GM19452 (cell line): ENCODE measurements around the gene BICDL2.
"Not testable (repeated sequence)": the region's sequence is repeated elsewhere in the genome, so short reads cannot be mapped to it uniquely, and the experiment has no call there.

ENCODE experiments used
- ATAC-seq: cut with Tn5 transposase; IDR thresholded peaks from one replicate; pipeline ENCODE4 v1.9.1; 2021; ENCODE audit not compliant: unreplicated experiment

The BICDL2 gene

DNA sequence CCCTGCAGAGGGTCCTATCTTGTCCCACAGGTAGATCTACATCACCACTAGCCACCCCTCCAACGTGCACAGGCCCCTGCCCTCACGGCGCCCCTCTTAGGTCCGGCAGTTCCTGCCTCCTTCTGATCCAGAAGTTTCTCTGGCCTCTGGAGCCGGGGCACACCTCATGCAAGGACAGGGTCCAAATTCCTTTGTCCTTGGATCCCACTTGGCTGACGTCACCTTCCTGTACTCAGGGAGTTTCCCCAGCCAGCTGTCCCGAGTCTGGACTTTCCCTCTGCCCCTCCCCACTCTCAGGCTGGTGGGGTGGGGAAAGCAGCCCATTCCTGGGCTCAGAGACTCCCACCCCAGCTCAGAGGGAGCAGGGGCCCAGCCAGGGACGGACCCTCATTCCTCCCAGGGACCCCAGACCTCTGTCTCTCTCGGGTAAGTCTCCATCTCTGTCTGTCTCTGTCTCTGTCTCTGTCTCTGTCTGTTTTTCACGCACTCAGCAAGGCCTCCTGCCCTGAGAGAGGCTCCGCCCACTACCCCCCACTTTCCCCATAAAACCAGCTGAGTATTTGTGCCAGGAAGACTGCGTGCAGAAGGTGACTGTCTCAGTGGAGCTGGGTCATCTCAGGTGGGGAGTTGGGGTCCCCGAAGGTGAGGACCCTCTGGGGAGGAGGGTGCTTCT is 28.5 kb upstream of the BICDL2 start, which contains the start of gene IL32:
IL32 (plus strand) TSS at position 572 of the 673 bp plus-strand sequence. CDS start 172 bp downstream, outside the sequence.
- no peak for ATAC-seq

DNA sequence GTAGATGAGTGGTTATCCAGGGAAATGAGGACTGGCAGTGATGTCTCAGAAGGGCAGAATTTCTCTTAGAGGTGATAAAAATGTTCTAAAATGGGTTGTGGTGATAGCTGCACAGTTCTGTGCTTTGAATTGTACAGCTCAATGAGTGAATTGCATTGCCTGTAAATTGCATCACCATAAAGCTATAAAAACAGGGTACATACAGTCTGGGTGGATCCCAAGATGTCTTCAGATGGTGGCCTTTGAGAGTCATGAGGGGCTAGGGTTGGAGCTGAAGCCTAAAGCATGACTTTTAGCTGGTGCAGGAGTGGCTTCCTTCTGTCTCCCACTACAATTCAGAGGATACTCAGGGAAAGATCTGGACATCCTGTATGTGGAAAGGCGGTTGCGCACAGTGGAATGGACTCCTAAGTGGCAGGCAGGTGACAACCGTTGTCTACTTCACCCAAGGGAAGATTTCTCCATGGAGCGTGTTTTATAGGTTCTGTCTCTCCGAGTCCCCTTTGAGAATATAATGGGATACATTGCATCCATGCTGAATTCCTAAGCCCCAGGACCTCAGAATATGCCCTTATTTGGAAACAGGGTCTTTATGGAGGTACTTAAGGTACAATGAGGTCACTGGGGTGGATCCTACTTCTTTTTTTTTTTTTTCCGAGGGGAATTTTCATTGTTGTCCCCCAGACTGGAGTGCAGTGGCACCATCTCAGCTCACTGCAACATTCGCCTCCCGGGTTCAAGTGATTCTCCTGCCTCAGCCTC is 27.1 kb upstream of the BICDL2 start:
- ATAC-seq = no peak

- no peak for ATAC-seq
Measured at GRCh38 chr16:3062553-3062952, 25.8 kb upstream of the BICDL2 start.

DNA sequence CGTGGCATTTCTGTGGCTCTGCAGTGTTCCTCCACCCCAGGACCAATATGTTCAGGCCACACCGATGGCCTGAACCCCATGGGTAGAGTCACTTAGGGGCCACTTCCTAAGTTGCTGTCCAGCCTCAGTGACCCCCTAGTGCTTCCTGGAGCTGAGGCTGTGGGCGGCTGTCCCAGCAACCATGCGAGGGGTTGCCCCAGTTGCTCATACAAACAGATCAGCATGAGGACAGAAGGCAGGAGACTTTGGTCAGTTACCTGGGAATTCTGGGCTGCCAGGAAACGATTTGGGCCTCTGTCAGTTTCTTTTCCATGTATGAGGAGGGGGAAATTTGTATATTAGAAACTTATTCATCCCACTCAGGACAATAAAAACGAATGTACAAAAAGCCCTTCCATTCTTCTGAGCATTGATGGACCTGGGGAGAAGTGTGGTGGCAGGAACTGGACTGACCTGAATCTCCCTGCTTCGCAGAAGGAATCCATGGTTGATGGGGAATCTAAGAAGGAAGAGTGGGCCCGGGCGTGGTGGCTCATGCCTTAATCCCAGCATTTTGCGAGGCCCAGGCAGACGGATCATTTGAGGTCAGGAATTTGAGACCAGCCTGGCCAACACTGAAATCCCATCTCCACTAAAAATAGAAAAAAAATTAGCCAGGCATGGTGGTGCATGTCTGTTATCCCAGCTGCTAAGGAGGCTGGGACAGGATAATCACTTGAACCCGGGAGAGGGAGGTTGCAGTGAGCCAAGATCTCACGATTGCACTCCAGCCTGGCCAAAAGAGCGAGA is 23.8 kb upstream of the BICDL2 start:
- no peak for ATAC-seq

GRCh38 chr16:3059723-3060242 is 23.0 kb upstream of the BICDL2 start:
- no peak for ATAC-seq

DNA sequence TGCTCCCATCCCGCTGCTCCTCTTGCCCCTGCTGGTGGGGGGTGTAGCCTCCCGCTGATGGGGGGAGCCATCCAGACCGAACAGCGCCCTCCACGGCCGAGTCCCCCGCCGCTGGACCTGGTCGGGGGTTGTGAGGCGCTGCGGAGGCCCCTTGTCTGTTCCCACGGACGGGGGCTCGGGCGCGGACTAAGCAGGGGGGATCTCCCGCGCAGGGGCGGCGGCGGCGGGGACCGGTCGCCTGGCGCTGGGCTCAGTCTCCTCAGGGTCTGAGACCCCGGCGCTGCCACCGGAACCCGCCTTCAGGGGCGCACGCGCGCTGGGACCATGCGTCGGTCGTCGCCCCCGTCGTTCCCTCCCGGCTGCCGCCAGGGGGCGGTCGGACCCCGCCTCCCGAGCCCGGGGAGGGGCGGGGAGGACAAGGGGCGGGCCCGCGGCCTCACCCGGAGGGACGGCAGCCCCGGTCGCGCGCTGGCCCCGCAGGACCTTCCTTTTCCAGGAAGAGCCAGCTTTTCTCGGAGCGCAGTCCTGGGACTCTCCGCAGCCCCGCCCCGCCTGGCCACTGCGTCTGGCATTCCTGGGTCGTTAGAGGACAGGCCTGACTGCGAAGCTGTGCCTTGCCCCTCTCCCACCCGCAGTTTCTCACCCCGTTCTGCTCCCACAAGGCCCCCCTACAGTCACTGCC is 22.4 kb upstream of the BICDL2 start:
- ATAC-seq = peak; percentile 68

GRCh38 chr16:3058139-3059030 is 21.6 kb upstream of the BICDL2 start:
- peak; percentile 33 for ATAC-seq

GRCh38 chr16:3057181-3058138 is 20.7 kb upstream of the BICDL2 start:
- no peak for ATAC-seq

DNA sequence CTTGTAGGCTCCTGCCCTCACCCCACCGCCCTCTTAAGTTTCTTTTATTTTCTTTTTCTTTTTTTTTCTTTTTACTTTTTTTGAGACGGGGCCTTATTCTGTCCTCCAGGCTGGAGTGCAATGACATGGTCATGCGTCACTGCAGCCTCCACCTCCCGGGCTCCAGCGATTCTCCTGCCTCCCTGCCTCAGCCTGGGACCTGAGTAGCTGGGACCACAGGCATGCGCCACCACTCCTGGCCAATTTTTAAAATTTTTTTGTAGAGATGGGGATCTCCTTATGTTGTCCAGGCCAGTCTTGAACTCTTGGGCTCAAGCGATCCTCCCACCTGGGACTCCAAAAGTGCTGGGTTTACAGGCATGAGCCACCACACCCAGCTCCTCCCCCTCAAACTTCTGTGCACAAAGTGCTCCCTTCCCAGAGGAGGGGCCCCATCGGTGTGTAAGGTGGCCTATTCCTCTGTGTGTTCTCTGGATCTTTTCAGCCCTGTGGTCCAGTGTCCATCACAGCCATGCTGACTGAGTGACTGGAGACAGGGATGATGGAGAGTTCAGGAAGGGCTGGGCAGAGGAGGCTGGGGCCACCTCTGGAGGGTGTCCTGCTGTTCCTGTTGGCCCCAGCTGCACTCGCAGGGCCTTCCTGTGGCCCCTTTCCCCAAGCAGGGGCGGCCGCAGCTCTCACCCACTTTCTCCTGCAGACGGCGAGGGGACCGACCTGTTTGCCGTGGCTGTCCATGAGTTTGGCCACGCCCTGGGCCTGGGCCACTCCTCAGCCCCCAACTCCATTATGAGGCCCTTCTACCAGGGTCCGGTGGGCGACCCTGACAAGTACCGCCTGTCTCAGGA is 19.8 kb upstream of the BICDL2 start:
- ATAC-seq = no peak

DNA sequence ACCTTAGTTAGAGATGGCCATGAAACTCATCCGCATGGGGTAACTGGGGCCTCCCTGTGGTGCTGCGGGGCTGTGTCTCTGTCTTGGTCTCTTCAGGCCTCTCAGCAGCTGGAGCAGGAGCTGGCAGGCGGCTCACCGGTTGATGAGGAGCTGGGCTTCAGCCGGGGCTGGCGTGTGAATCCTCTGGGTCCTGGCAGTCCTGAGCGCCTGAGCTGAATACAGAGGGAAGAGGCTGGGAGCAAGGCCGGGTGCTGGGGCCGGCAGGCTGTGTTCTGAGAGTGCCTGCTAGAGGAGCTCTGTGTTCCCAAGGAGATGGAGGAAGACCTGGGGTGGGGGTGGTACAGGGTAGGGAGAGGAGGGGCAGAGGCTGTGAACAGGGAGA is 19.0 kb upstream of the BICDL2 start:
- ATAC-seq = not testable (repeated sequence)

GRCh38 chr16:3054965-3055733 is 18.4 kb upstream of the BICDL2 start:
- ATAC-seq = no peak

DNA sequence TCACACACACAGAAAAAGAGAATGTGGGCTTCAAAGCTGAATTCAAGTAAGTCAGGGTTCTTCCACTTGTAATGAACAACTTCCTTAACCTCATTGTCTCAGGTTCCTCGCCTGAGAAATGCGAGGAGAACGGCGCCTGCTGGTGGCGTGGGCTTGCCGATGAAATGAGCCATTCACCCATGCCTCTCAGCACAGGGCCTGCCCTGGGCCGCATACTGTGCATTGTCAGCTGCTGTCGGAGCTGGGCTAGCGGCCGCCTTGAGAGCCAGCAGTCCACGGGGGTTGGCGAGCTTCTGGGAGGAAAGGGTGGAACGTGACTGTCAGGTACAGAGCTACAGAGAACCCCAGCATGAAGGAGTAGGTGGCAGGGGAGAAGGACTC is 16.6 kb upstream of the BICDL2 start:
- ATAC-seq = not testable (repeated sequence)

DNA sequence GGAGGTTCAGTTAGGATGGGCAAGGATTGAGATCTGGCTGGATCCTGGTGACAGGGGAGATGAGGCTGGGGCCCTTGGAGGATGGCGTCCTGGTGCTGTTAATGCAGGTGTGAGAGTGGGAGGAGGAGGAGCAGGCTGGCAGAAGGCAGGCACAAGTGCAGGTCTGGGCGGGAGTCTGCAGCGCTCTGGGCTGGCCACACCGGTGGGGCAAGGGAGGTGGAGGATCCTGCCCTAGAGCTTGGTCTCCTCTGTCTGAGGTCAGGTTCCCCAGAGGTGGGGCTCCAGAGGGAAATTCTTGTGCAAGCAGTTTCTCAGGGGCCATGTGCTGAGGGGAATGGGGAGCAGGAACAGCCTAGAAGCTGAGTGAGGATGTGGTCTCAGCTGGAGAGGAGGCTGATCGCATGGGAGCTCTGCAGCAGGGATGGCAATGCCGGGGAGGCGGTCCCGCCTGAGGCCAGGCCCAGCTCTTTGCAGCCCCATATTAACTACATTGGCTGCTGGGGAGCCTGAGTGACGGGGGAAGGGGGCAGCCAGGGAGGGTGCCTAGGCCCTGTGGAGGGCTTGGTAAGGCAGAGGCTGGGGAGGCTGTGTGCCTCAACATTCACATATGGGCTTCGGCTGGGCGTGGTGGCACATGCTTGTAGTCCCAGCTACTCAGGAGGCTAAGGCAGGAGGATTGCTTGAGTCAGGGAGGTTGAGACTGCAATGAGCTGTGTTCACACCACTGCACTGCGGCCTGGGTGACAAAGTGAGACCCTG is 16.0 kb upstream of the BICDL2 start:
- not testable (repeated sequence) for ATAC-seq

- ATAC-seq = no peak
Measured at GRCh38 chr16:3051494-3051893, 14.8 kb upstream of the BICDL2 start.

- ATAC-seq = no peak
Measured at GRCh38 chr16:3051009-3051408, 14.3 kb upstream of the BICDL2 start.

- no peak for ATAC-seq
Measured at GRCh38 chr16:3050487-3050886, 13.7 kb upstream of the BICDL2 start.
